Measurements from ENCODE around the gene PRMT2. TPM values are rescaled to one million over a fixed set of nuclear protein-coding genes. Genes with fewer than 3 reads are reported as not detected.
A peak's percentile ranks its signal among the peaks of the same experiment; 100 is the strongest.
"Not testable (repeated sequence)": the region's sequence is repeated elsewhere in the genome, so short reads cannot be mapped to it uniquely, and the experiment has no call there.

Gene PRMT2
- total RNA-seq, 1 experiment from 2014 or later: 53.7 TPM

DNA sequence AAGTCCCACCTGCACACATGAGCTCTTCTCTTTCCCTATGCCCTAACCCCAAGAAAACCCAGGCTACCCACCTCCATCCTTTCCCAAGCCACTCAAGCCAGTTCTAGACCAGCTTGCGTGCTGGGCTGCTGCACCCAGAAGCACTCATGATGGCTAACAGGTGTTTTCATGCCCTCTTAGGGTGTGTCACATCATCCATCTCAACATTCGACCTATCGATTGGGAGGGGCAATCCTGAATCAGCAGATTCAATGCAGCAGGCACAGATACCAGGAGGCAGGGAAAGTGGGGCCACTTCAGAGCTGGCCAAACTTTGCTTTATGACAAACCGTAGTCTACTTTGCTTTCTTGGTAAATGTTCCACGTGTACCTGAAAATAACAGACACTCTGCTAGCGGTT lies 6.6 kb upstream of the PRMT2 start (continued):
- TF ChIP-seq PRRX2 (CRISPR knock-in tag; IDR thresholded peaks at IDR 0.05): no peak

DNA sequence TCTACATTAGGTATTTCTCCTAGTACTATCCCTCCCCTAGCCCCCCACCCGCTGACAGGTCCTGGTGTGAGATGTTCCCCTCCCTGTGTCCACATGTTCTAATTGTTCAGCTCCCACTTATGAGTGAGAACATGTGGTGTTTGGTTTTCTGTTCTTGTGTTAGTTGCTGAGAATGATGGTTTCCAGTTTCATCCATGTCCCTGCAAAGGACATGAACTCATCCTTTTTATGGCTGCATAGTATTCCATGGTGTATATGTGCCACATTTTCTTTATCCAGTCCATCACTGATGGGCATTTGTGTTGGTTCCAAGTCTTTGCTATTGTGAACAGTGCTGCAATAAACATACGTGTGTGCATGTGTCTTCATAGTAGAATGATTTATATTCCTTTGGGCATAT lies 4.6 kb upstream of the PRMT2 start:
- CTCF ChIA-PET; H3K4me3 Mint-ChIP-seq; H3K27ac Mint-ChIP-seq; ATAC-seq; H3K36me3 Mint-ChIP-seq; DNase-seq (ENCODE audit: low spot score); POLR2A ChIA-PET; H3K27me3 Mint-ChIP-seq (ENCODE audit: low read depth): not testable (repeated sequence)
- Mint-ChIP-seq H3K9me3 (peaks cover 18% of the 10 kb centered on the region), H3K4me1 (peaks cover 30% of the 10 kb centered on the region)

DNA sequence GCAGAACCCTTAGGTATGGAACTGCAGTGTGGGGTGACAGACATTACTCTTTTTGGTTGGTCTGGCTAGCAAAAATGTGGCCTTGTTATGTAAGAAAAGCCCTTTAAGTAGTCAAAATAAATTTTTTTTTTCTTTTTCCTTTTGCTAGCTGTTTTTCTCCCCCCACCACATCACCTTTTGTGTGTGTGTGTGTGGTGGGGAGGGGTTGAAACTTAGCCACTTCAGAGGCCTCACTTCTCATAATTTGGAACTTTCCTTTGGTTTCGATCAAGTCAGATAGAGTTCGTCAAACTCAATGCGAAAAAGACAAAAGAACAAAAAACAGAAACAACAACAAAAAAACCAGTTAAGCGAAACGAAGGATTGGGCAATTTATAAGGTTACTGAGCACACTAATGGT lies 1.9 kb upstream of the PRMT2 start:
- DNase-seq (ENCODE audit: low spot score): no peak
- H3K4me3 Mint-ChIP-seq: no peak overlapping the region
- H3K27ac Mint-ChIP-seq: peak overlapping the region; percentile 10; the same call in 1 of the 2 replicates
- peaks cover 4% of the 10 kb centered on the region; the same call in 1 of the 2 replicates for H3K36me3 Mint-ChIP-seq
- no peak for ATAC-seq
- ChIA-PET CTCF (interaction anchor here (1.0 to 1.7 kb wide), 2 partner anchors 11 to 28 kb away, joined by 3 to 5 read pairs; no protein-coding TSS in a partner anchor), POLR2A (interaction anchor here (1.0 kb wide), 1 partner anchor 166 kb away, joined by 3 read pairs; no protein-coding TSS in a partner anchor)
- H3K9me3 Mint-ChIP-seq: peaks cover 5% of the 10 kb centered on the region; the same call in 1 of the 2 replicates
- H3K27me3 Mint-ChIP-seq (ENCODE audit: low read depth): peaks cover 2% of the 10 kb centered on the region; the same call in 1 of the 2 replicates
- peaks cover 41% of the 10 kb centered on the region for H3K4me1 Mint-ChIP-seq
- TF ChIP-seq, protein P1, sequence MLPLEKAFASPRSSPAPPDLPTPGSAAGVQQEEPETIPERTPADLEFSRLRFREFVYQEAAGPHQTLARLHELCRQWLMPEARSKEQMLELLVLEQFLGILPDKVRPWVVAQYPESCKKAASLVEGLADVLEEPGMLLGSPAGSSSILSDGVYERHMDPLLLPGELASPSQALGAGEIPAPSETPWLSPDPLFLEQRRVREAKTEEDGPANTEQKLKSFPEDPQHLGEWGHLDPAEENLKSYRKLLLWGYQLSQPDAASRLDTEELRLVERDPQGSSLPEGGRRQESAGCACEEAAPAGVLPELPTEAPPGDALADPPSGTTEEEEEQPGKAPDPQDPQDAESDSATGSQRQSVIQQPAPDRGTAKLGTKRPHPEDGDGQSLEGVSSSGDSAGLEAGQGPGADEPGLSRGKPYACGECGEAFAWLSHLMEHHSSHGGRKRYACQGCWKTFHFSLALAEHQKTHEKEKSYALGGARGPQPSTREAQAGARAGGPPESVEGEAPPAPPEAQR (CRISPR knock-in tag; IDR thresholded peaks at IDR 0.05): no peak
- TF ChIP-seq ZNF396 (CRISPR knock-in tag; IDR thresholded peaks at IDR 0.05; ENCODE audit: borderline replicate concordance) (no peak), JUN (CRISPR knock-in tag; IDR thresholded peaks at IDR 0.05) (no peak), HMGA2 (CRISPR knock-in tag; IDR thresholded peaks at IDR 0.05) (no peak), ESRRA (CRISPR knock-in tag; IDR thresholded peaks at IDR 0.05; ENCODE audit: borderline replicate concordance) (no peak), RELA (CRISPR knock-in tag; IDR thresholded peaks at IDR 0.05; ENCODE audit: borderline replicate concordance) (no peak), MYBL2 (CRISPR knock-in tag; IDR thresholded peaks at IDR 0.05) (no peak)
- TF ChIP-seq, protein P2, sequence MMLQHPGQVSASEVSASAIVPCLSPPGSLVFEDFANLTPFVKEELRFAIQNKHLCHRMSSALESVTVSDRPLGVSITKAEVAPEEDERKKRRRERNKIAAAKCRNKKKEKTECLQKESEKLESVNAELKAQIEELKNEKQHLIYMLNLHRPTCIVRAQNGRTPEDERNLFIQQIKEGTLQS (CRISPR knock-in tag; conservative IDR thresholded peaks at IDR 0.05): no peak
- TF ChIP-seq, protein P3, sequence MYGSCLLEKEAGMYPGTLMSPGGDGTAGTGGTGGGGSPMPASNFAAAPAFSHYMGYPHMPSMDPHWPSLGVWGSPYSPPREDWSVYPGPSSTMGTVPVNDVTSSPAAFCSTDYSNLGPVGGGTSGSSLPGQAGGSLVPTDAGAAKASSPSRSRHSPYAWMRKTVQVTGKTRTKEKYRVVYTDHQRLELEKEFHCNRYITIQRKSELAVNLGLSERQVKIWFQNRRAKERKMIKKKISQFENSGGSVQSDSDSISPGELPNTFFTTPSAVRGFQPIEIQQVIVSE (CRISPR knock-in tag; IDR thresholded peaks at IDR 0.05; ENCODE audit: borderline replicate concordance): no peak

DNA sequence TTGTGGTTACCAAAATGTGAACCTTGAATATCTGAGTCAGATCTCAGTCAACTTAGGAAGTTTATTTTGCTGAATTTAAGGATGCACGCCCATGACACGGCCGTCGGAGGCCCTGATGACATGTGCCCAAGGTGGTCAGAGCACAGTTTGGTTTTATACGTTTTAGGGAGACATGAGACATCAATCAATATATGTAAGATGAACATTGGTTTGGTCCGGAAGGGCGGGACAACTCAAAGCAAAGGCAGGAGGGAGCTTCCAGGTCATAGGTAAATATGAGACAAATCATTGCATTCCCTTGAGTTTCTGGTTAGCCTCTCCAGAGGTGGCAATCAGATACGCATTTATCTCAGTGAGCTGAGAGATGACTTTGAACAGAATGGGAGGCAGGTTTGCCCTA lies 1.0 kb upstream of the PRMT2 start:
- DNase-seq (ENCODE audit: low spot score) (no peak), ATAC-seq (no peak)
- H3K27ac Mint-ChIP-seq: peak overlapping the region; percentile 92
- POLR2A ChIA-PET: no interaction called here
- H3K27me3 Mint-ChIP-seq (ENCODE audit: low read depth): peaks cover 2% of the 10 kb centered on the region; the same call in 1 of the 2 replicates
- H3K4me3 Mint-ChIP-seq: peak overlapping the region; percentile 87
- peaks cover 41% of the 10 kb centered on the region for H3K4me1 Mint-ChIP-seq
- CTCF ChIA-PET: interaction anchor here (0.7 to 1.7 kb wide), 3 partner anchors 12 to 154 kb away, joined by 3 to 6 read pairs (median 5); no protein-coding TSS in a partner anchor
- H3K9me3 Mint-ChIP-seq: peaks cover 5% of the 10 kb centered on the region; the same call in 1 of the 2 replicates
- peaks cover 4% of the 10 kb centered on the region; the same call in 1 of the 2 replicates for H3K36me3 Mint-ChIP-seq
- TF ChIP-seq NR1H2 (CRISPR knock-in tag; IDR thresholded peaks at IDR 0.05): no peak
- TF ChIP-seq, protein P4, sequence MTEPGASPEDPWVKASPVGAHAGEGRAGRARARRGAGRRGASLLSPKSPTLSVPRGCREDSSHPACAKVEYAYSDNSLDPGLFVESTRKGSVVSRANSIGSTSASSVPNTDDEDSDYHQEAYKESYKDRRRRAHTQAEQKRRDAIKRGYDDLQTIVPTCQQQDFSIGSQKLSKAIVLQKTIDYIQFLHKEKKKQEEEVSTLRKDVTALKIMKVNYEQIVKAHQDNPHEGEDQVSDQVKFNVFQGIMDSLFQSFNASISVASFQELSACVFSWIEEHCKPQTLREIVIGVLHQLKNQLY (CRISPR knock-in tag; IDR thresholded peaks at IDR 0.05): no peak
- TF ChIP-seq, protein P5, sequence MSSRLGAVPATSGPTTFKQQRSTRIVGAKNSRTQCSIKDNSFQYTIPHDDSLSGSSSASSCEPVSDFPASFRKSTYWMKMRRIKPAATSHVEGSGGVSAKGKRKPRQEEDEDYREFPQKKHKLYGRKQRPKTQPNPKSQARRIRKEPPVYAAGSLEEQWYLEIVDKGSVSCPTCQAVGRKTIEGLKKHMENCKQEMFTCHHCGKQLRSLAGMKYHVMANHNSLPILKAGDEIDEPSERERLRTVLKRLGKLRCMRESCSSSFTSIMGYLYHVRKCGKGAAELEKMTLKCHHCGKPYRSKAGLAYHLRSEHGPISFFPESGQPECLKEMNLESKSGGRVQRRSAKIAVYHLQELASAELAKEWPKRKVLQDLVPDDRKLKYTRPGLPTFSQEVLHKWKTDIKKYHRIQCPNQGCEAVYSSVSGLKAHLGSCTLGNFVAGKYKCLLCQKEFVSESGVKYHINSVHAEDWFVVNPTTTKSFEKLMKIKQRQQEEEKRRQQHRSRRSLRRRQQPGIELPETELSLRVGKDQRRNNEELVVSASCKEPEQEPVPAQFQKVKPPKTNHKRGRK (CRISPR knock-in tag; IDR thresholded peaks at IDR 0.05; ENCODE audit: borderline replicate concordance): no peak
- no peak for TF ChIP-seq ZNF671 (CRISPR knock-in tag; IDR thresholded peaks at IDR 0.05)
- TF ChIP-seq SMAD3 (CRISPR knock-in tag; IDR thresholded peaks at IDR 0.05; ENCODE audit: borderline replicate concordance): no peak
- TF ChIP-seq ZNF232 (CRISPR knock-in tag; IDR thresholded peaks at IDR 0.05): no peak
- no peak for TF ChIP-seq ESRRA (CRISPR knock-in tag; IDR thresholded peaks at IDR 0.05; ENCODE audit: borderline replicate concordance)
- TF ChIP-seq, protein P6, sequence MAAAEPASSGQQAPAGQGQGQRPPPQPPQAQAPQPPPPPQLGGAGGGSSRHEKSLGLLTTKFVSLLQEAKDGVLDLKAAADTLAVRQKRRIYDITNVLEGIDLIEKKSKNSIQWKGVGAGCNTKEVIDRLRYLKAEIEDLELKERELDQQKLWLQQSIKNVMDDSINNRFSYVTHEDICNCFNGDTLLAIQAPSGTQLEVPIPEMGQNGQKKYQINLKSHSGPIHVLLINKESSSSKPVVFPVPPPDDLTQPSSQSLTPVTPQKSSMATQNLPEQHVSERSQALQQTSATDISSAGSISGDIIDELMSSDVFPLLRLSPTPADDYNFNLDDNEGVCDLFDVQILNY (CRISPR knock-in tag; IDR thresholded peaks at IDR 0.05): no peak
- TF ChIP-seq, protein P7, sequence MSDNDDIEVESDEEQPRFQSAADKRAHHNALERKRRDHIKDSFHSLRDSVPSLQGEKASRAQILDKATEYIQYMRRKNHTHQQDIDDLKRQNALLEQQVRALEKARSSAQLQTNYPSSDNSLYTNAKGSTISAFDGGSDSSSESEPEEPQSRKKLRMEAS (CRISPR knock-in tag; IDR thresholded peaks at IDR 0.05): no peak
- TF ChIP-seq, protein P8, sequence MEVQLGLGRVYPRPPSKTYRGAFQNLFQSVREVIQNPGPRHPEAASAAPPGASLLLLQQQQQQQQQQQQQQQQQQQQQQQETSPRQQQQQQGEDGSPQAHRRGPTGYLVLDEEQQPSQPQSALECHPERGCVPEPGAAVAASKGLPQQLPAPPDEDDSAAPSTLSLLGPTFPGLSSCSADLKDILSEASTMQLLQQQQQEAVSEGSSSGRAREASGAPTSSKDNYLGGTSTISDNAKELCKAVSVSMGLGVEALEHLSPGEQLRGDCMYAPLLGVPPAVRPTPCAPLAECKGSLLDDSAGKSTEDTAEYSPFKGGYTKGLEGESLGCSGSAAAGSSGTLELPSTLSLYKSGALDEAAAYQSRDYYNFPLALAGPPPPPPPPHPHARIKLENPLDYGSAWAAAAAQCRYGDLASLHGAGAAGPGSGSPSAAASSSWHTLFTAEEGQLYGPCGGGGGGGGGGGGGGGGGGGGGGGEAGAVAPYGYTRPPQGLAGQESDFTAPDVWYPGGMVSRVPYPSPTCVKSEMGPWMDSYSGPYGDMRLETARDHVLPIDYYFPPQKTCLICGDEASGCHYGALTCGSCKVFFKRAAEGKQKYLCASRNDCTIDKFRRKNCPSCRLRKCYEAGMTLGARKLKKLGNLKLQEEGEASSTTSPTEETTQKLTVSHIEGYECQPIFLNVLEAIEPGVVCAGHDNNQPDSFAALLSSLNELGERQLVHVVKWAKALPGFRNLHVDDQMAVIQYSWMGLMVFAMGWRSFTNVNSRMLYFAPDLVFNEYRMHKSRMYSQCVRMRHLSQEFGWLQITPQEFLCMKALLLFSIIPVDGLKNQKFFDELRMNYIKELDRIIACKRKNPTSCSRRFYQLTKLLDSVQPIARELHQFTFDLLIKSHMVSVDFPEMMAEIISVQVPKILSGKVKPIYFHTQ (CRISPR knock-in tag; IDR thresholded peaks at IDR 0.05): no peak
- no peak for TF ChIP-seq TCF7 (CRISPR knock-in tag; IDR thresholded peaks at IDR 0.05; ENCODE audit: low read depth)
